Measurements from ENCODE around the gene KCNE2. TPM values are rescaled to one million over a fixed set of nuclear protein-coding genes. Genes with fewer than 3 reads are reported as not detected.

The KCNE2 gene, protein sequence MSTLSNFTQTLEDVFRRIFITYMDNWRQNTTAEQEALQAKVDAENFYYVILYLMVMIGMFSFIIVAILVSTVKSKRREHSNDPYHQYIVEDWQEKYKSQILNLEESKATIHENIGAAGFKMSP
- not detected for total RNA-seq

DNA sequence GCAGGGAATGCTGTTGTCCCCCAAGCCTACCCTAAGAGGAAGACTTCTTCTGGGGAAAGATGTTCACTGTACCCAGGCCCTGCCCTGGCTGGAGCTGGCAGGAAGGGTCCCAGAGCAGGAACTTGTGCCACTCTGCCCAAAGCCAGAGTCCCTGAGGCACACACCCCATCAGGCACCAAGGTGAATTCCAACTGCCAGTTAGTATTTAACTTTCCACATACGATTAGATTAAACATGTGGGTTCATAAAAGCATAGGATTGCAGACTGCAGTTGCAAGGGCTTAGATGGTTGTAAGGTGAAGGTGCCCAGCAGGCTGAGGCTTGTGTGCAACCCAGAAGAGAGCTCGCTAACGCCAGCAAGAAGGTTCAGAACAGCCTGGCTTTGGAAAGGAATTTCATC lies at the start of gene KCNE2:
KCNE2 (plus strand) TSS at position 274 of the 400 bp plus-strand sequence. CDS start 6,473 bp downstream, outside the sequence.
- Histone ChIP-seq H3K27me3 (no peaks in the 10 kb centered on the region), H3K27ac (no peak within 1 kb of the TSS), H3K9me3 (no peaks in the 10 kb centered on the region), H3K4me1 (peaks cover 0 to 5% (median 0%) of the 10 kb centered on the region in 4 donors), H3K4me3 (no peak within 1 kb of the TSS), H3K36me3 (no peaks in the 10 kb centered on the region)
- no peak for ATAC-seq (ENCODE audit: low FRiP score in 2 of 2)
- DNase-seq = no peak
- TF ChIP-seq POLR2A (IDR thresholded peaks at IDR 0.05) (no peak), POLR2AphosphoS5 (IDR thresholded peaks at IDR 0.05) (no peak), EP300 (IDR thresholded peaks at IDR 0.05) (no peak)
- TF ChIP-seq, protein P1, sequence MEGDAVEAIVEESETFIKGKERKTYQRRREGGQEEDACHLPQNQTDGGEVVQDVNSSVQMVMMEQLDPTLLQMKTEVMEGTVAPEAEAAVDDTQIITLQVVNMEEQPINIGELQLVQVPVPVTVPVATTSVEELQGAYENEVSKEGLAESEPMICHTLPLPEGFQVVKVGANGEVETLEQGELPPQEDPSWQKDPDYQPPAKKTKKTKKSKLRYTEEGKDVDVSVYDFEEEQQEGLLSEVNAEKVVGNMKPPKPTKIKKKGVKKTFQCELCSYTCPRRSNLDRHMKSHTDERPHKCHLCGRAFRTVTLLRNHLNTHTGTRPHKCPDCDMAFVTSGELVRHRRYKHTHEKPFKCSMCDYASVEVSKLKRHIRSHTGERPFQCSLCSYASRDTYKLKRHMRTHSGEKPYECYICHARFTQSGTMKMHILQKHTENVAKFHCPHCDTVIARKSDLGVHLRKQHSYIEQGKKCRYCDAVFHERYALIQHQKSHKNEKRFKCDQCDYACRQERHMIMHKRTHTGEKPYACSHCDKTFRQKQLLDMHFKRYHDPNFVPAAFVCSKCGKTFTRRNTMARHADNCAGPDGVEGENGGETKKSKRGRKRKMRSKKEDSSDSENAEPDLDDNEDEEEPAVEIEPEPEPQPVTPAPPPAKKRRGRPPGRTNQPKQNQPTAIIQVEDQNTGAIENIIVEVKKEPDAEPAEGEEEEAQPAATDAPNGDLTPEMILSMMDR (IDR thresholded peaks at IDR 0.05) = no peak
- 83 to 88% methylated on average over 3 of the region's 3 CpGs for WGBS, 2 donors

DNA sequence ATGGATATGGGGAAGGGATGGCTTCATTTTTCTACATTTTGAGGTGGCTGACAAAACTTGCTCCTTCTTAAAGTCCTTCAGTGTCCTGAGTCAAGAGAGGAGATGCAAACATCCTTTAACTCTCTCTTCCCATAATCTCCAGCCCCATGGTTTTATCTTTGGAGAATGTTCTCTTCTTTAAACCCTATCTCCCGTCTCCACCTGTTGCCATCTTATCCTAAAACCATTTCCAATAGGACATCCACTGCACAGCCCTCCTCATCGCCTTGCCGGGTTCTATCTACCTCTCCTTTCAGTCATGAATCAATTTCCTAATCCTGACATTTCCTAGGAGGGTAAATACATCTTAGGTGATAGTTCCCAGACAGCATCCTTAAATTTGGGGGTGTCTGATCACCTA lies 44.2 kb upstream of the KCNE2 start:
- no peaks in the 10 kb centered on the region for H3K36me3 ChIP-seq
- DNase-seq (no peak), ATAC-seq (ENCODE audit: low FRiP score in 2 of 2) (no peak)
- TF ChIP-seq POLR2AphosphoS5 (IDR thresholded peaks at IDR 0.05) = no peak
- no peak for TF ChIP-seq EP300 (IDR thresholded peaks at IDR 0.05)
- TF ChIP-seq, protein P1 (IDR thresholded peaks at IDR 0.05) = no peak
- TF ChIP-seq POLR2A (IDR thresholded peaks at IDR 0.05) = no peak
- no peaks in the 10 kb centered on the region for H3K27me3 ChIP-seq
- WGBS, 2 donors = 91 to 93% methylated on average over 3 of the region's 3 CpGs
- H3K4me3 ChIP-seq = no peak overlapping the region
- H3K4me1 ChIP-seq = no peaks in the 10 kb centered on the region
- no peak overlapping the region for H3K27ac ChIP-seq
- no peaks in the 10 kb centered on the region for H3K9me3 ChIP-seq

DNA sequence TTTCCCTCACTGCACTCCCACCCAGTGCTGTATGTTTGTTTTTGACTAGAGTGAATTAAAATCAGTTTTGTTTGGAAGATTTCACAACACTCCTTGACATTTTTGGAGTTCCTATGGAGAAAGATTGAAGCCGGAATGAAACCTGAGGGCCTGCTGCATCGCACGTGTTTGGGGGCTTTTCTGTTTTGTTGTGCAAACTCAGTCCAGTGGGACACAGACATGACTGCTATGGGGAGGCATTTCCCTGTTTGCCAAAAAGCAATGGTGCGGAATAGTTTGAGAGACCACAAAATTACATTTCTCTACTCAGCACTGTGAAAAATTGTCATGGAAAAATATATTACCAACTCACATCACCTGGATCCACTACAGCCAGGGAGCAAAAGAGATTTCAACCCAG lies 43.8 kb upstream of the KCNE2 start:
- Histone ChIP-seq H3K4me1 (no peaks in the 10 kb centered on the region), H3K4me3 (no peak overlapping the region), H3K36me3 (no peaks in the 10 kb centered on the region), H3K27me3 (no peaks in the 10 kb centered on the region), H3K9me3 (no peaks in the 10 kb centered on the region), H3K27ac (no peak overlapping the region)
- TF ChIP-seq POLR2A (IDR thresholded peaks at IDR 0.05) (no peak), POLR2AphosphoS5 (IDR thresholded peaks at IDR 0.05) (no peak), EP300 (IDR thresholded peaks at IDR 0.05) (no peak)
- TF ChIP-seq, protein P1 (IDR thresholded peaks at IDR 0.05) = no peak
- WGBS, 2 donors = 78 to 86% methylated on average over 4 of the region's 4 CpGs
- ATAC-seq (ENCODE audit: low FRiP score in 2 of 2) (no peak), DNase-seq (no peak)

DNA sequence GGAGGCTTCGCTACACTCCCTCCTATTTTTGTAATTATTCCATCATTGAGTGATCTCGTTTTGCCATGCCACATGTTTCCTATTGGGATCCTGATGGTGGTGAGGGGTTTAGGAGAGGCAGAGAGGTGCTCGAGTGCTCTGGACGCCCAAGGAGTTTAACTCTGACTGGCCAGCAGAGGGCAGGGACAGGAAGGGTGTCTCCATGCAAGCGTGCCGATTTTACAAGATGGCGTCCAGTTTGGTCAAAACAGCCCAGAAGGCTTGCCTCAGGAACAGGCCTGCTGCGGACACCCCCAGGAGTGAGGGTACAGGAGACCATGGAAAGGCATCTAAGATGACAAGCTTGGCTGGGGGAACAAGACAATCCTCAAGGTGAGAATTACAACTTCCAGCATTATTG lies 33.8 kb upstream of the KCNE2 start:
- no peak for ATAC-seq (ENCODE audit: low FRiP score in 2 of 2)
- TF ChIP-seq POLR2AphosphoS5 (IDR thresholded peaks at IDR 0.05) (no peak), EP300 (IDR thresholded peaks at IDR 0.05) (no peak), POLR2A (IDR thresholded peaks at IDR 0.05) (no peak)
- TF ChIP-seq, protein P1 (IDR thresholded peaks at IDR 0.05) = no peak
- no peaks in the 10 kb centered on the region for H3K4me1 ChIP-seq
- H3K27me3 ChIP-seq = no peaks in the 10 kb centered on the region
- DNase-seq = no peak
- no peak overlapping the region for H3K4me3 ChIP-seq
- WGBS, 2 donors = 93 to 94% methylated on average over 8 of the region's 8 CpGs
- no peaks in the 10 kb centered on the region for H3K36me3 ChIP-seq
- no peak overlapping the region for H3K27ac ChIP-seq
- H3K9me3 ChIP-seq = no peaks in the 10 kb centered on the region

DNA sequence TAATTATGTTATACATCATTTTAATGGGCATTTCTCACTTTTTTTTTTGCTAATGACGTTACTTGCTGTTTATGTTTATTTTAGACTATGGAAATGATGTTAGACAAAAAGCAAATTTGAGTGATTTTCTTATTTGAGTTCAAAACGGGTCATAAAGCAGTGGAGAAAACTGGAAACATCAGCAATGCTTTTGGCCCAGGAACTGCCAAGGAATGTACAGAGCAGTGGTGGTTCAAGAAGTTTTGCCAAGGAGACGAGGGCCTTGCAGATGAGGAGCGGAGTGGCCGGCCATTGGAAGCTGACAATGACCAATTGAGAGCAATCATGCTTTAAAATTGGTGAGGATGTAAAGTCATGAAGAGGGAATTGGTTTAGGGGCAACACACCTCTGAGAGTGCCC lies 32.1 kb upstream of the KCNE2 start:
- ATAC-seq (ENCODE audit: low FRiP score in 2 of 2) (no peak), DNase-seq (no peak)
- WGBS, 2 donors = 75 to 79% methylated on average over 5 of the region's 5 CpGs

More for the DNA sequence above, 32.1 kb upstream of the KCNE2 start:
- H3K4me1 ChIP-seq = peaks cover 0 to 9% (median 0%) of the 10 kb centered on the region in 4 donors
- H3K9me3 ChIP-seq = no peaks in the 10 kb centered on the region
- TF ChIP-seq, protein P1 (IDR thresholded peaks at IDR 0.05) = no peak
- TF ChIP-seq POLR2AphosphoS5 (IDR thresholded peaks at IDR 0.05) (no peak), EP300 (IDR thresholded peaks at IDR 0.05) (no peak), POLR2A (IDR thresholded peaks at IDR 0.05) (no peak)
- no peaks in the 10 kb centered on the region for H3K27me3 ChIP-seq
- H3K36me3 ChIP-seq = no peaks in the 10 kb centered on the region
- no peak overlapping the region for H3K27ac ChIP-seq
- no peak overlapping the region for H3K4me3 ChIP-seq

All from upper lobe of left lung (tissue), 6 donors.